RPMI8226 (cell line): ENCODE data around the gene TRPC5OS.

Experiments
- DNase-seq: peaks from one replicate; pipeline ENCODE4 v3.0.0-alpha.2; 2015

Gene TRPC5OS

GRCh38 chrX:111875881-111876280, at the start of gene TRPC5OS:
TRPC5OS (plus strand) TSS chrX:111876181; CDS start chrX:111901850, 25,669 bp downstream.
- DNase-seq = no peak

- no peak for DNase-seq
These were observed 46.6 kb upstream of the TRPC5OS start for GRCh38 chrX:111829345-111829744.

DNA sequence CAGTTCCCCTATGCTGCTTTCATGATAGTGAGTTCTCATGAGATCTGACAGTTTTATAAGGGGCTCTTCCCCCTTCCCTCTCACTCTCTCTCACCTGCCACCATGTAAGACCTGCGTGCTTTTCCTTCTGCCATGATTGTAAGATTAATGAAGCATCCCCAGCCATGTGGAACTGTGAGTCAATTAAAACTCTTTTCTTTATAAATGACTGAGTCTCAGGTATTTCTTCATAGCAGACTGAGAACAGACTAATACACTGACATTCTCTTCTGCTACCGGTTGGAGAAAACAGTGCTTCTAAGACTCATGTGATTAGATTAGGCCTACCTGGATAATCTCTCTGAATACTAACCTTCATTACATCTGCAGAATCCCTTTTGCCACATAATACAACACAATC, 45.4 kb upstream of the TRPC5OS start:
- DNase-seq = no peak

DNA sequence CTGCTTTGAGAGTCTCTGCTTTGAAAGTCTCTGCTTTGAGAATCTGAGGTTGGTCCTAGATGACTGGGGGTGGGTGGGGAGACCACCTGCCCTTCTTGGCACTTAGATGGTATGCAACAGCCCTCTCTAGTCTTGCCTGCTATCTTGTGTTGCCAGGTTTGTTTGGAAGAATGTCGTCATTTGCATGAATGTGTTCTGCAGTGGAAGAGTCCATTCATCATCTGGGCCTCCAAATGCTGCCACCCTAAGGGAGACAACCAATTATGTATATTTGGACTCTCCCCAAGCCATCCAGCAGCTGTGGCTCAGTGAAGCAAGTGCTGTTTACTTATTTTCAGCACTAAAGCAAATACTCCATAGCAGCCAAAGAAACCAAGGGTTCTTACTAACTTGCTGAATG, 44.6 kb upstream of the TRPC5OS start:
- no peak for DNase-seq

- no peak for DNase-seq
These were observed 38.8 kb upstream of the TRPC5OS start for GRCh38 chrX:111837197-111837596.

GRCh38 chrX:111847491-111848133, 28.4 kb upstream of the TRPC5OS start:
- DNase-seq = no peak

- DNase-seq = no peak
These were observed 27.4 kb upstream of the TRPC5OS start for GRCh38 chrX:111848541-111848940.

DNA sequence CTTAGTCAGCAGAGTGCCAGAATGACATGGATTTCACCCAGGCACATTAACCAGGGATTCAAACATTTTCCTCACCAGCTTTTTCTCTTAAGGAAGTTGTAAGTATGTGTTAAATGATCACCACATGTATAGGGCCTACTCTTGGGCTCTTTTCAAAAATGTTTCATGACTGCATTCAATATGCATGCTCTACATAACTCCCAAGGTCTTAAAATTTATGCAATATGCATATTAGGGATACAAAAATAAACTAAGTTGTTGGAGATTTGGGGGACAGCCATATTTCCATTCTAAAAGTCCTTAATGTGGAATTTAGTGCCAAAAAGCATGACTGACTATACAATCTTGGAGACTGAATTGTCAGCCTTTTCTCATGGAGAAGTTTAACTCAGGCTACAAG, 25.0 kb upstream of the TRPC5OS start:
- no peak for DNase-seq

- DNase-seq = no peak
These were observed 21.2 kb upstream of the TRPC5OS start for GRCh38 chrX:111854556-111855490.

- no peak for DNase-seq
These were observed 18.4 kb upstream of the TRPC5OS start for GRCh38 chrX:111857534-111858060.

DNA sequence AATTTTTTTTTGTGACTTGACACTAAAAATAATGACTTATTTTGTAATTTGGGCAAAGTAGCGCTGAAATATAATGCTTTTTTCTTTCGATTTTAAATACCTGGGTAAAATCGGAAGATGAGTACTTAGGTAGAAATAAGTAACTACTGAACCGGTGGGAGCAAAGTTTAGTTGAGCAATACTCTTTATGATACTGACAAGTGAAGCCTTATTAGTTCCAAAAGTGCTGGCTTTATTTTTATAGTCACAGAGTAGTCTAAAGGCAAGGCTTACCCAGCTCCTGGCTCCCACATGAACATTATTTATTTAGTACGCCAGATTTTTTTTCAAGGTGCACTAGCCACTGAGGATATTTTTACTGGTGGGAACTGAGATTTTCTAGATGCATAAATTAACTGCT, 14.4 kb upstream of the TRPC5OS start:
- no peak for DNase-seq

DNA sequence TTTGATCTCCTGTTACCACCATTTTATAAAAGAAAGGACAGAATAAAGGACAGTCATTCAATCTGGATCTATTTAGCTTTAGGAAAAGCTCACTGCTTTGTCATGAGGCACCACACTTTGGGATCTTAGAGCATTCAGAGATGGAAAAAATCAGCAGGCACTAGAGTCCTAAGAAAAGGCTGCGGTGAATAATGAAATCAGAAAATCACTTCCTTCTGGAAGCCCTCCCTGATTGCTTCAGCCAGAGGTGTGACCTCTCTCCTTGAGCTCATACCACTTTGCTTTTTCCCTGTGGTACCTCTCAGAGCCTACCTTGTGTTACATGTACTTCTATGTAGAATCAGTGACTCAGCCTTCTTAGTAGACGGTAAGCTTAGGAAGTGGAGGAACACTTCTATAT, 8.7 kb upstream of the TRPC5OS start:
- no peak for DNase-seq

DNA sequence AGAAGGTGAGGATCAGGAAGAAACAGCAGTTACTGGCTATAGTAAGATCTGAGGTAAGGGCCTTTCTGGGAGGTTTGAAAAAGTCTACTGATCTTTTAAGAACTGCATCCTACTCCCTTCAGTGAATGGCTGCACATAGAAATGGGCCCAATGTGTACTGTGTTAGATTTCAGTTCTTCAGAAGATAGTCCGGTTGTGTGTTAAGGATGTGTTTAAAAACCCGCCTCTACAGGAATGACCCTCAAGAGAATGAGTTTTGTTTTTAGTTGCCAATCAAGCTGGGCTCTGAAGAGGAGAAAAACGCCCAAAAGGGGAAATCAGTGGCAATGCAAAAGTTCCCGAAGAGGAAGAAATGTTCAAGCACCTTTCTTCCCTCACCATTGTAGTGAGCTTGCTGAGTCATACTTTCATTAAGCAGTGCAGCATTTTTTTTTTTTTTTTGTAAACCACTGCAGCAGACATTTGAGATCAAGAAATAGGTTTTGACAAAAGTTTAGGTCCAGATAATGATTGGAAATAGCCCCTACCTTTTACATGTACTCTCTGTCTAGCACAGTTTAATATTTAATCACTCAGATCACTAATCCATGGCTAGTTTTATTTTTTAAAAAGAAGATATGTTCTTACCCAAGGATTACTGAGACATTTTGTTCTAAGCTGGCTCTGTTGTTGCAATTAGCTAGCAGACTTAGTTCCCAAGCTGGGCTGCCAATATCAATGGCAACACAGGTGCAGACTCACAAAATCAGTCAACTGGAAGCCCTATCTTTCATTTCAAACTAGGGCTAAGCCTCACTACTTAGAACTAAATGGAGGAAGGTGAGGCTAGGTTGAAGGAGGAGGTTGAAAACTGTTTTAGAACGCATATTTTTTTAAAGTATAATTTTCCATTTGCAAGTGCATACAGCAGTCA, 7.0 kb upstream of the TRPC5OS start:
- peak; percentile 45 for DNase-seq

DNA sequence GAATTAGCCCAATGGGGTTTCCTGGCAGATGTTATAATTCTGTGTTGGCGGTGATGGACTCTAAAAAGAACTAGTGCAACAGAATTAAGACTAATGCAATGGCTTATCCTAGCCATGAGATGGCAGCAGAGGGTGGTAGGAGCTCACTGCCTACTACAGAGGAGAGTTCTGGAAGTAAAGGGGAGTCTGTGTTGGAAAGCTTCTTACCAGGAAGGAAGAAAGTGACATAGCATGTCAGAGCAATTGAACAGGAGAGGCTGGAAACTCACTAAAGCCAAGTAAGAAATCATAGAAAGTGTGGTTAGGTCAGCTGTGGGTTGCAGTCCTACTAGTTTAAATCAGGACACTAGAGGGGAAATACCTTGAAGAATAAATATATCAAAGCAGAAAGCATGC, 6.3 kb upstream of the TRPC5OS start:
- peak; percentile 39 for DNase-seq

DNA sequence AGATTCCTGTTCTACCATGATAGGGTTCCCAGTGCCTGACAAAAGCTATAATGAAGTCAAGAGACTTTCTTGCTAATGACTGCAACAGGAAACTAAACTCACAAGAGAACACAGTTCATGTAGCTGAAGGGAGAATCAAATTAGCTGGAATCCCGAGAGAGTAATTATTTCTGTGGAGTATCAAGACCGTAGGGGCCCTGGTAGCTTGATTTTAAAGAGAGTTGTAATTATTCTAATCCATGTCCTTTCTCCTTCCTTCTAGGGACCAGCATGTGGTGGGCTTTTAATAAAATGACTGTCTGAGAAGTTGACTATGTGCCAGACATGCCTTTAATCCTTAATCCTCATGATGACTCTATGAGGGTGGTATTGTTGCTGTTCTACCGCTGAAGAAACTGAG, 1.7 kb upstream of the TRPC5OS start:
- DNase-seq = no peak

DNA sequence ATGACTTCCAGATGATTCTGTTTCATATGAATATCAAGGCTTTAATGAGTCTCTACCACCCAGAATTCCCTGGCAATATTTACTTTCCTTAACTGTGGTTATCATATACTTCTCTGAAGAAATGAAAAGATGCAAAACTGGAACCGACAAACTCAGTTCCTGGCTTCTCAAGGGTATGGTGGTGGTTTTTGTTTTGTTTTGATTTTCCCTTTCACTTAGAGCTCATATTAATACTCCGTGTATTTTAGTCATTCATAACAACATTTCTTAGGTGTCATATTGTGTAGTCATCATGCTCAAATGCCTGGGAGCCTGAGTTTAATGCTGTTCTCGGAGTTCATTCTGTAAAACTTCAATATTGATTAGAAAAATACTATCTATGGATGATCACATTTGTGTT, 665 bp downstream of the TRPC5OS start:
- no peak for DNase-seq

DNA sequence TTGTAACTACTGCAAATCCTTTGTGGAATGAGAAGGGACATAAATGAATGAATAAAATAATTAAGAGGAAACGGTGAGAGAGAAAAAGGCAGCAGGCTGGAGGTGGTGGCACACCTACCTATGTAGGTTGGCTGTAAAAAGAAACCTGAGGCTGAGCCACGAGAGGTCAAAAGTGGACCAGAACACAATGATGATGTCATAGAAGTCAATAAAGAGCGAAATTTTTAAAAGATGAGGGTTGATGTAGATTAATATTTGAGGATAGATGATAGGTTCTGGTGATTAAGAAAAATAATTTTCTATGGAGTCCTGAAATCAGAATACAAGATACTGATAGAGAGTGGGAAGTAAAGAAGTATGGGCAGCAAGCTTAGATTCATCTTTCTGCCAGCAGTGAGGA, 1.7 kb downstream of the TRPC5OS start:
- no peak for DNase-seq

GRCh38 chrX:111880735-111881134, 4.8 kb downstream of the TRPC5OS start:
- DNase-seq = no peak

DNA sequence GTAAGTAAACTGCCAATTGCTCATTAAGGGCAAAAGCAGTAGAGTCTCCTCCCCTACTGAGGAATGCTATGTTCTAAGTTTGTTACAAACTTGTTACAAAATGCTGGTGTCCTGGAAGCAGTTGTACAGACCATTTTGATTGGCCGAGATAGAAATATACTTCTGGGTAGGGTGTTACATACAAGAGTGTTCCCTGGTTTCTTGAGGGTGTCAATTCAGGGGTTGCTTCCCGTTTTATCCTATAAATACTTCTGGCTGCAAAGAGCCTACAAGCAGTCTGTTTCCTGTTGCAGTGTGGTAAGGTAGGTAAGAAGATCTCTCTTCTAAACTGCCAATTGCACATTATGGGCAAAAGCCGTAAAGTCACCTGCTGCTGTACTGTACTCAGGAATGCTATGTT, 5.7 kb downstream of the TRPC5OS start:
- no peak for DNase-seq

DNA sequence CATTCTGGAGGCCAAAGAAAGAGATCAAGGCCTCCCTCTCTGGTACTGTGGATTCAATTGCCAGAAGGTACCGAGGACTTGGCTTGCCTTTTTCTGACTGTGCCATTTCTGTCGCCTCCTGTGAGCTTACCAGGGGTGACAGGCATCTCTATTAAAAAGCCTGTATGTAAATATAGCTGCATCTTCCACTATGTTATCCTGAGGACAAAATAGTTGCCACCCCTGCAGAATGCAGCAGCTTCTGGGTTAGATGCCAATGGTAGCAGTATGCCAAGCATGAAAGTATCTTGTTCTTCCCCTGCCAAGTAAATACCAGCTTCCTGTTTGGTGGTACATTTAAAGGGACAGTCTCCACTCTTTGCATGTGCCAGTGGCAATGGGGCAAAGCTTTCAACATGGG, 10.7 kb downstream of the TRPC5OS start:
- DNase-seq = no peak

GRCh38 chrX:111888600-111888999, 12.6 kb downstream of the TRPC5OS start:
- DNase-seq = no peak

DNA sequence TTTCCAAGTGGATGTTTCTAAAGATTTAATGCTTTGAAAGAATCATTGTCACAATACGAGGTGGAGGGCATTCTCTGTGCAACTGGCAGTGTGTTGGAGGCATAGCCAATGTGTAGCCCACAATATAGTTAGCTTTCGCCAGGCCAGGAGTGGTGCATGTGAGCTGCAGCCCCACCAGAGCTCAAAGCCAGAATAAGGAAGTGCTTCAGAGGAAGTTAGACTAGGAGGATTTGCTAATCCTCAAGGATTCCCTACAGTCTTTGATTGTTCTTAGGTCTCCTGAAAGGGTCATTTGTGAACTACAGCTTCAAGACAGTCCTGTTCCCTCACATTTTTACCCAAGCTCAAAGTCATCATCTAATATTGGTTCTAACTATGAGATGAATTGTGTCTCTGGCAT, 16.4 kb downstream of the TRPC5OS start:
- no peak for DNase-seq

DNA sequence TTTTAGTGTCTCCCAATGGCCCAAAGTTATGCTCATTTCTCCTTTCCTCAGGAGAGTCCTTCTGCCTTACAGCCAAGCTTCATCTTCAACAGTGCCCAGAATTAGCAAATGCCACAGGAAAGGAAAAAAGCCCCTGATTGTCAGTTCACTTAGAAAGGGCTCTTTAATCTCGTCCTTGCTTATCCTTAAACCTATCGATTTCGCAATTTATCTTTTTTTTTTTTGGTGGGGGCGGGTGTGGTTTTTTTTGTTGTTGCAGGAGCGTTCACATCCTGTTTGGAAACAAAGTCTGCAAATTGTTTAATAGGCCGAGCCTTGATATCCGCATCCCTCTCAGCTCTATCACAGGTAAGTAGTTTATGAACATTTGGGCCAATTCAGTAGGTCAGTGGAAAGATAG, 20.2 kb downstream of the TRPC5OS start:
- no peak for DNase-seq
